DOHH2 (cell line): ENCODE results near the gene ERG.

Experiments
- H3F3A ChIP-seq: fragments of 200-600 bp; sonication (generic), shearing (Covaris generic); 2 replicates; pipeline ENCODE4 v1.6.0; 2016; ENCODE audit warnings: antibody characterized with exemption, mild to moderate bottlenecking; ENCODE audit not compliant: control insufficient read depth, insufficient read depth
- H3K27ac ChIP-seq: fragments of 200-600 bp; sonication (generic); 2 replicates; pipeline ENCODE4 v1.5.1; 2014; ENCODE audit warnings: low read depth, mild to moderate bottlenecking, low read length, moderate library complexity
- H3K27me3 ChIP-seq: fragments of 200-600 bp; sonication (generic); 2 replicates; pipeline ENCODE4 v1.6.1; 2014; ENCODE audit warnings: mild to moderate bottlenecking, low read length, mixed read lengths; ENCODE audit not compliant: control insufficient read depth
- H3K36me3 ChIP-seq: fragments of 200-600 bp; sonication (generic); 2 replicates; pipeline ENCODE4 v1.6.1; 2014; ENCODE audit warnings: mild to moderate bottlenecking, low read length, moderate library complexity, mixed read lengths; ENCODE audit not compliant: control insufficient read depth
- H3K4me1 ChIP-seq: fragments of 200-600 bp; sonication (generic); 2 replicates; pipeline ENCODE4 v1.6.1; 2014; ENCODE audit warnings: mild to moderate bottlenecking, low read length, mixed read lengths; ENCODE audit not compliant: control insufficient read depth
- H3K4me2 ChIP-seq: fragments of 200-600 bp; sonication (generic); 2 replicates; pipeline ENCODE4 v1.6.0; 2014; ENCODE audit warnings: mild to moderate bottlenecking, low read length, moderate library complexity
- H3K4me3 ChIP-seq: fragments of 200-600 bp; sonication (generic); 2 replicates; pipeline ENCODE4 v1.5.1; 2014; ENCODE audit warnings: mild to moderate bottlenecking, low read length, mixed read lengths
- H3K79me2 ChIP-seq: fragments of 200-600 bp; sonication (generic); 2 replicates; pipeline ENCODE4 v1.6.1; 2014; ENCODE audit warnings: mild to moderate bottlenecking, low read length, mixed read lengths; ENCODE audit not compliant: control insufficient read depth
- H3K9me2 ChIP-seq: fragments of 200-600 bp; sonication (generic); replicated peaks from 2 replicates; pipeline ENCODE4 v1.6.1; 2014; ENCODE audit warnings: mild to moderate bottlenecking, low read length, mixed read lengths; ENCODE audit not compliant: control insufficient read depth
- H3K9me3 ChIP-seq: fragments of 200-600 bp; sonication (generic); 2 replicates; pipeline ENCODE4 v1.6.1; 2014; ENCODE audit warnings: antibody characterized with exemption, low read length, mixed read lengths; ENCODE audit not compliant: control insufficient read depth, insufficient read depth
- H4K20me1 ChIP-seq: fragments of 200-600 bp; sonication (generic); 2 replicates; pipeline ENCODE4 v1.6.0; 2014; ENCODE audit warnings: low read depth, mild to moderate bottlenecking, antibody characterized with exemption, low read length, moderate library complexity; ENCODE audit not compliant: control insufficient read depth, insufficient read depth
- EZH2phosphoT487 ChIP-seq: fragments of 200-600 bp; sonication (generic); IDR thresholded peaks from 2 replicates; pipeline ENCODE4 v1.6.1; 2017; ENCODE audit warnings: borderline replicate concordance, mild to moderate bottlenecking, antibody characterized with exemption, low read length, moderate library complexity, mixed read lengths
- TF ChIP-seq, protein P1 (sequence below): fragments of 200-600 bp; sonication (generic); IDR thresholded peaks from one replicate; pipeline ENCODE4 v1.5.1; 2014; ENCODE audit warnings: antibody characterized with exemption, mild to moderate bottlenecking, low read depth, low read length; ENCODE audit not compliant: poor library complexity, severe bottlenecking

Gene ERG

DNA sequence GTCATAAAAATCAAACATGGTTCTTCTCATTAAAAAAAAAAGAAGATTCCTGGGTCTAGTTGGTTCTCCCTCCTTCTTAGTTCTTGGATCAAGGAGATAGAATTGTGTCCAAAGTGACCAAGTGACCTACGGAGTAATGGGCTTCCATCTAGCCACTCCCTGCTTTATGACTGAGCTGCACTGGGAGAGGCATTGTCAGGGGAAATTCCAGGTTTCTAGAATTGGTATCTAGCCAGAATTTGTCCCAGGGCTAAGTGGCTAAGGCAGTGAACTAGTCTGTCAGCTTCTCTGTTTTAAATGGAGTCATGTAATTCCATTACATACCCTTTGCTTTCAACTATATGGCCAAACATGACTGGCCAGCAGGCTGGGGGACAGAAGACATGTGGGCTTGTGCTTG lies 40.1 kb upstream of the ERG start:
- Histone ChIP-seq H3K36me3 (no peaks in the 10 kb centered on the region), H3K4me1 (no peaks in the 10 kb centered on the region), H3K9me2 (no peaks in the 10 kb centered on the region), H3K9me3 (no peaks in the 10 kb centered on the region), H3K27me3 (0 out of 2 replicates have a peak, but pooled peaks cover 2% of the 10 kb centered on the region), H3K4me3 (no peak overlapping the region), H4K20me1 (no peaks in the 10 kb centered on the region), H3K79me2 (no peaks in the 10 kb centered on the region), H3K4me2 (no peak overlapping the region), H3K27ac (no peak overlapping the region), H3F3A (no peaks in the 10 kb centered on the region)
- TF ChIP-seq, protein P1, sequence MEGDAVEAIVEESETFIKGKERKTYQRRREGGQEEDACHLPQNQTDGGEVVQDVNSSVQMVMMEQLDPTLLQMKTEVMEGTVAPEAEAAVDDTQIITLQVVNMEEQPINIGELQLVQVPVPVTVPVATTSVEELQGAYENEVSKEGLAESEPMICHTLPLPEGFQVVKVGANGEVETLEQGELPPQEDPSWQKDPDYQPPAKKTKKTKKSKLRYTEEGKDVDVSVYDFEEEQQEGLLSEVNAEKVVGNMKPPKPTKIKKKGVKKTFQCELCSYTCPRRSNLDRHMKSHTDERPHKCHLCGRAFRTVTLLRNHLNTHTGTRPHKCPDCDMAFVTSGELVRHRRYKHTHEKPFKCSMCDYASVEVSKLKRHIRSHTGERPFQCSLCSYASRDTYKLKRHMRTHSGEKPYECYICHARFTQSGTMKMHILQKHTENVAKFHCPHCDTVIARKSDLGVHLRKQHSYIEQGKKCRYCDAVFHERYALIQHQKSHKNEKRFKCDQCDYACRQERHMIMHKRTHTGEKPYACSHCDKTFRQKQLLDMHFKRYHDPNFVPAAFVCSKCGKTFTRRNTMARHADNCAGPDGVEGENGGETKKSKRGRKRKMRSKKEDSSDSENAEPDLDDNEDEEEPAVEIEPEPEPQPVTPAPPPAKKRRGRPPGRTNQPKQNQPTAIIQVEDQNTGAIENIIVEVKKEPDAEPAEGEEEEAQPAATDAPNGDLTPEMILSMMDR, result no peak
- no peak for TF ChIP-seq EZH2phosphoT487

DNA sequence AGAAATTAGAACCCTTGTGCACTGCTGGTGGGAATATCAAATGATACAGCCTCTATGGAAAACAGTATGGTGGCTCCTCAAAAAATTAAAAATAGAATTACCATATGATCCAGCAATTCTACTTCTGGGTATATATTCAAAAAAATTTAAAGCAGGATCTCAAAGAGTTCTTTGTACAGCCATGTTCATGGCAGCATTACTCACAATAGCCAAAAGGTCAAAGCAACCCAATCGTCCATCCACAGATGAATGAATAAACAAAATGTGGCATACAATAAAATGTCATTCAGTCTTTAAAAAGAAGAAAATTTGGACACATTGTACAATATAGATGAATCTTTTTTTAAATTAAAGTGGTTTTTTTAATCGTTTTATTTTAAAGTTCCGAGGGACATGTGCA lies 36.3 kb upstream of the ERG start:
- TF ChIP-seq, protein P1, result no peak
- TF ChIP-seq EZH2phosphoT487, result no peak
- 0 out of 2 replicates have a peak, but pooled peaks cover 2% of the 10 kb centered on the region for H3K27me3 ChIP-seq

DNA sequence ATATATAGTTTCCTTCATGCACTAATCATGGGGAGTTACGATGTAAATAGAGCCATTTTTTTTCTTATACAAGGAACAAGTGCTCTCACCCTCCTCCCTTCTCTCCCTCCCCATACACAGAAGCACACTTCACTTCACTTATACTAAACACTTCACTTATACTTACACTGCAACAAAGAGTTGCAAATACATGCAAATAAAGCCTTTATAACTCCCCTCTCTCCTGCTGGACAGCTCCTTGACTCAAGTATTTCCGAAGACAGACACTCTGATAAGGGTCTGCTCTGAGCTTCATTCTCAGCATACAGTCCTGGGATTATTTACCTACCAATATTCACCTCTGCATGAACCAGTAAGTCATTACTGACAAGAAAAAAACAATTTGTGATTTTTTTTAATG lies 35.6 kb upstream of the ERG start:
- TF ChIP-seq EZH2phosphoT487, result no peak
- TF ChIP-seq, protein P1, result no peak
- H3K36me3 ChIP-seq, result no peaks in the 10 kb centered on the region
- H3F3A ChIP-seq, result no peaks in the 10 kb centered on the region
- H3K4me2 ChIP-seq, result no peak overlapping the region
- H3K9me2 ChIP-seq, result no peaks in the 10 kb centered on the region
- H3K27me3 ChIP-seq, result 0 out of 2 replicates have a peak, but pooled peaks cover 2% of the 10 kb centered on the region
- H4K20me1 ChIP-seq, result no peaks in the 10 kb centered on the region
- H3K9me3 ChIP-seq, result no peaks in the 10 kb centered on the region
- H3K27ac ChIP-seq, result no peak overlapping the region
- no peak overlapping the region for H3K4me3 ChIP-seq
- H3K4me1 ChIP-seq, result no peaks in the 10 kb centered on the region
- no peaks in the 10 kb centered on the region for H3K79me2 ChIP-seq

More for the DNA sequence above, 36.3 kb upstream of the ERG start:
- Histone ChIP-seq H3K79me2 (no peaks in the 10 kb centered on the region), H4K20me1 (no peaks in the 10 kb centered on the region), H3K4me2 (no peak overlapping the region), H3K4me3 (no peak overlapping the region), H3K27ac (no peak overlapping the region), H3K4me1 (no peaks in the 10 kb centered on the region), H3F3A (no peaks in the 10 kb centered on the region), H3K36me3 (no peaks in the 10 kb centered on the region), H3K9me3 (no peaks in the 10 kb centered on the region), H3K9me2 (no peaks in the 10 kb centered on the region)

DNA sequence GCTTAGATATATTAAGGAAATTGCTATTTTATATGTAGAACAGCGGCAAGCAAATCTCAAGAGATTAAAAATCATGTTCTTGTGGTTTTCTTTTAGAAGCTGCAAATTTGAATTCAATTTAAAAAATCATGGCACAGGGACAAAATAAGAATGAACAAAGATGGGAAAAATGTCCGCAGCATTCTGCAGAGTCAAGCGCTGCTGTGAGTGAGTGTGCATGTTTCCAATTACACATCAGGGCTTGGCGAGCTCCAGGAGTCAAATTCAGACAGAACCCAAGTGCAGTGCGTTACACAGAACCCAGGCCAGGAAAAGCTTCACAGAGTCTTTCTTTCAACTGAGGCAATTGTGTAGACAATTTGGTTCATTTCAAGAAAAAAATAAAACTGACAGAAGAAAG lies 33.3 kb upstream of the ERG start:
- no peak overlapping the region for H3K27ac ChIP-seq
- no peaks in the 10 kb centered on the region for H3K4me1 ChIP-seq
- H3K36me3 ChIP-seq, result no peaks in the 10 kb centered on the region
- H4K20me1 ChIP-seq, result no peaks in the 10 kb centered on the region
- H3K9me2 ChIP-seq, result no peaks in the 10 kb centered on the region
- no peak overlapping the region for H3K4me3 ChIP-seq
- no peaks in the 10 kb centered on the region for H3K79me2 ChIP-seq
- TF ChIP-seq, protein P1, result no peak
- no peak for TF ChIP-seq EZH2phosphoT487
- 0 out of 2 replicates have a peak, but pooled peaks cover 2% of the 10 kb centered on the region for H3K27me3 ChIP-seq
- H3K4me2 ChIP-seq, result no peak overlapping the region
- no peaks in the 10 kb centered on the region for H3K9me3 ChIP-seq
- no peaks in the 10 kb centered on the region for H3F3A ChIP-seq
